MM.1S (cell line): ENCODE measurements around the gene ZNF554.

ENCODE experiments used
- EZH2phosphoT487 ChIP-seq: fragments of 300-600 bp; sonication (generic); IDR thresholded peaks from 2 replicates; pipeline ENCODE4 v1.6.1; 2018; ENCODE audit warnings: antibody characterized with exemption, low read length
- TF ChIP-seq, protein P1 (sequence below): fragments of 300-600 bp; sonication (generic); IDR thresholded peaks from 2 replicates; pipeline ENCODE4 v1.5.1; 2016; ENCODE audit warnings: antibody characterized with exemption, low read length, mixed read lengths

DNA sequence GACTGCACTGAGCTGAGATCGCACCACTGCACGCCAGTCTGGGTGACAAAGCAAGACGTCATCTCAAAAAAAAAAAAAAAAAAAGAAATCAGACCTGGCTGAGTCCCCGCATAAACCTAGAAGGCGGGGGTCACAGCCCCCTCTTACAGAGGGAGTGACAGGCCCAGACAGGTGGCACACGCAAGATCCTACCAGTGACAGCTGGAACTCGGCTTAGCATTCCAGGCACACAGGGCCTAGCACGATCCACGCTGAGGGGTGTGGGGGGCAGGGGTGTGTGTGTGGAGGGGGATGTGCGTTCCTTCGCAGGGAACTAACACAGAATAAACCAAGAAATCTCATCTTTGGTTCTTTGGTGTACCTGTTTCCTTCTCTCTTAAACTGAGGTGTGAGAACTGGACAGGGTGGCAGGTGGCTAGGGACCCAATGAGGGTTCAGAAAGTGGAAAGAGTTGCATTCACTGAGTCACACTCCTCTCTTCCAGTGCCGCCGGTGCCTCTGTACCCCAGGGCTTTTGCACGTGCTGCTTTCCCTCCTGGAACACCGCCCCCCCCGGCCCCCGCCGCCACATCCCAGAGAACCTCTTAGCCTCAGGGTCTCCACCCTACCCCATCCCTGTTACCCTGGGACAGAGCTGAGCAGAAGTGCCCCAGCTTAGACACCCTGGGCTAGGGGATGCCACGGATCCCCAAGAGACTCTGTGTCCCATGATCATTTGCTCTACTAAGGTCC lies 41.5 kb upstream of the ZNF554 start:
- TF ChIP-seq, protein P1, sequence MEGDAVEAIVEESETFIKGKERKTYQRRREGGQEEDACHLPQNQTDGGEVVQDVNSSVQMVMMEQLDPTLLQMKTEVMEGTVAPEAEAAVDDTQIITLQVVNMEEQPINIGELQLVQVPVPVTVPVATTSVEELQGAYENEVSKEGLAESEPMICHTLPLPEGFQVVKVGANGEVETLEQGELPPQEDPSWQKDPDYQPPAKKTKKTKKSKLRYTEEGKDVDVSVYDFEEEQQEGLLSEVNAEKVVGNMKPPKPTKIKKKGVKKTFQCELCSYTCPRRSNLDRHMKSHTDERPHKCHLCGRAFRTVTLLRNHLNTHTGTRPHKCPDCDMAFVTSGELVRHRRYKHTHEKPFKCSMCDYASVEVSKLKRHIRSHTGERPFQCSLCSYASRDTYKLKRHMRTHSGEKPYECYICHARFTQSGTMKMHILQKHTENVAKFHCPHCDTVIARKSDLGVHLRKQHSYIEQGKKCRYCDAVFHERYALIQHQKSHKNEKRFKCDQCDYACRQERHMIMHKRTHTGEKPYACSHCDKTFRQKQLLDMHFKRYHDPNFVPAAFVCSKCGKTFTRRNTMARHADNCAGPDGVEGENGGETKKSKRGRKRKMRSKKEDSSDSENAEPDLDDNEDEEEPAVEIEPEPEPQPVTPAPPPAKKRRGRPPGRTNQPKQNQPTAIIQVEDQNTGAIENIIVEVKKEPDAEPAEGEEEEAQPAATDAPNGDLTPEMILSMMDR: no peak
- TF ChIP-seq EZH2phosphoT487: no peak
